ENCODE data around the gene COMT. TPM values are rescaled to one million over a fixed set of nuclear protein-coding genes. Genes with fewer than 3 reads are reported as not detected.
A peak's percentile ranks its signal among the peaks of the same experiment; 100 is the strongest.

The COMT gene
- total RNA-seq, 2 experiments from 2014 or later: 90.8 to 112 TPM

DNA sequence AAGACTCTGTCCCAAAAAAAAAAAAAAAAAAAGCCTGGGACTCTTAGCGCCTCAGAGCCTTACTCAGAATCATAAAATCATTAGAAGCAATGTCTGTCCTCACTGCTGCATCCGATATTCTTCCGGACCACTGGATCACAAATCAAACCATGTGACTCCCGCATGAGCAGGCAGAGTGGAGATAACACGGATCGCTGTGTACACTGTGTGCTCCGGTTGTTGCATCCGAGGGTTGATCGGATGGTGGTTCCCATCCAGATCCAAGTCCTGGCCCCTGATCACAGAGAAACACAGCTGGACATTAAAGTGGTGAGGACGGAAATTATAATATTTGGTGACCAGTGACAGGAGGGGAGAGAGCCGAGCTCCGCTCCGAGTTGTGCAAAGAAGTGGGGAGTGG, 9.8 kb downstream of the COMT start:
- CTCF ChIA-PET (ENCODE audit: unreplicated experiment): no interaction called here
- no TSS peak for BruUV-seq (replicated peaks)
- intact Hi-C loops (cut with micrococcal nuclease; ENCODE audit: unreplicated experiment): no loop called here

DNA sequence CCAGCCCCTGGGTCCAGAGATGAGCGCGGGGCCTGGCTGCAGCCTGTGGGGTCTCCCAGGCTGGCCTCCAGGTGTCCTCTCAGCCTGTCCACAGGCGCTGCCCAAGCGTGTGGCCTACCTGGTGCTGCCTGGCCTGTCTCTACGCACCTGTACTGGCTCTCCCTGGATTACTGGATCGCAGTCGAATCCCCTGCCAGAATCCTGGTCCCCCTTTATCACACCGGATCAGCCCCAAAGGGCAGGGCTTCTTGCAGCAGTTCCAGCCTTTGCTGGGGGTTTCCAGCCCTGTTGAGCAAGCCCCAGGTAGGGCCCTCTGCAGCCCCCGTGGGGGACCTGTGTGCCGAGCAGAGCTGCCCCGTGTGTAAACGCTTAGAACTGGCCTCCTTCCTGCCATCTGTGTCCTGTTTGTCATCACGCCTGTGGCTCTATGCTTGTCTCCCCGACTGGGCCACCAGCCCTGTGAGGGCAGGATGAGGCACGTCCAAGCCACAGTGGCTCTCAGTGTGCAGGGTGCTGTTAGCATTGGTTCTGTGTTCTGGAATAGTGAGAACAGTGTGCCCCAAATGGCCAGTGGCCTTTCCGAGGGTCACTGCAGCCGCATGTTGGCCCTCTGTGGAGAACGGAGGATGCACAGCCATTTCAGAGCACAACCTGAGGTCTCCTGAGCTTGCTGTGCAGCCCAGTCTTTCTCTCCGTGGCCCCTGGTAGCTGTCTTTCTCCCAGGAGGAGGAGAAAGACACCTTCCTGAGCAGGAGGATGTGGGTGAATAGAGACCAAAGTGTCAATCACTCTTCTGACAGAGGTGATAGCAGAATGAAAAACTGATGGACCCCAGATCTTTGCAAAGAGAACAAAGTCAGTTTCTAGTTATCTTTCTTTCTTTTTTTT, 13.9 kb downstream of the COMT start:
- Histone ChIP-seq H3K4me2 (ENCODE audit: low read length) (no peak overlapping the region), H3K4me3 (ENCODE audit: low read depth, low read length, poor library complexity, severe bottlenecking) (no peak overlapping the region), H3K79me2 (ENCODE audit: insufficient read depth, low read depth, low read length) (no peaks in the 10 kb centered on the region), H3K9me3 (ENCODE audit: low read length) (no peaks in the 10 kb centered on the region), H3K27ac (ENCODE audit: low read depth, low read length, poor library complexity, severe bottlenecking) (no peak overlapping the region), H3K4me1 (ENCODE audit: insufficient read depth, low read length, poor library complexity, severe bottlenecking) (peaks cover 8% of the 10 kb centered on the region), H2AFZ (ENCODE audit: low read length) (no peak overlapping the region), H4K20me1 (ENCODE audit: insufficient read depth, low read length) (no peaks in the 10 kb centered on the region), H3K9me2 (ENCODE audit: insufficient read depth, low read length) (no peaks in the 10 kb centered on the region), H3K36me3 (ENCODE audit: insufficient read depth, low read length) (peaks cover 17% of the 10 kb centered on the region)
- ChIA-PET POLR2A (interaction anchor here (0.6 to 0.7 kb wide), 2 partner anchors 13 to 160 kb away, joined by 3 to 6 read pairs; no protein-coding TSS in a partner anchor), CTCF (ENCODE audit: unreplicated experiment) (no interaction called here)
- no peak for TF ChIP-seq EZH2phosphoT487 (IDR thresholded peaks at IDR 0.05; ENCODE audit: borderline replicate concordance, low read depth, low read length)
- TF ChIP-seq, protein P1, sequence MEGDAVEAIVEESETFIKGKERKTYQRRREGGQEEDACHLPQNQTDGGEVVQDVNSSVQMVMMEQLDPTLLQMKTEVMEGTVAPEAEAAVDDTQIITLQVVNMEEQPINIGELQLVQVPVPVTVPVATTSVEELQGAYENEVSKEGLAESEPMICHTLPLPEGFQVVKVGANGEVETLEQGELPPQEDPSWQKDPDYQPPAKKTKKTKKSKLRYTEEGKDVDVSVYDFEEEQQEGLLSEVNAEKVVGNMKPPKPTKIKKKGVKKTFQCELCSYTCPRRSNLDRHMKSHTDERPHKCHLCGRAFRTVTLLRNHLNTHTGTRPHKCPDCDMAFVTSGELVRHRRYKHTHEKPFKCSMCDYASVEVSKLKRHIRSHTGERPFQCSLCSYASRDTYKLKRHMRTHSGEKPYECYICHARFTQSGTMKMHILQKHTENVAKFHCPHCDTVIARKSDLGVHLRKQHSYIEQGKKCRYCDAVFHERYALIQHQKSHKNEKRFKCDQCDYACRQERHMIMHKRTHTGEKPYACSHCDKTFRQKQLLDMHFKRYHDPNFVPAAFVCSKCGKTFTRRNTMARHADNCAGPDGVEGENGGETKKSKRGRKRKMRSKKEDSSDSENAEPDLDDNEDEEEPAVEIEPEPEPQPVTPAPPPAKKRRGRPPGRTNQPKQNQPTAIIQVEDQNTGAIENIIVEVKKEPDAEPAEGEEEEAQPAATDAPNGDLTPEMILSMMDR (conservative IDR thresholded peaks at IDR 0.05; ENCODE audit: low read length): no peak
- BruUV-seq (replicated peaks): no TSS peak
- DNase-seq (ENCODE audit: low spot score): no peak
- intact Hi-C loops (cut with micrococcal nuclease; ENCODE audit: unreplicated experiment): no loop called here

More for the DNA sequence above, 9.8 kb downstream of the COMT start:
- DNase-seq (ENCODE audit: low spot score): no peak
- H3K9me2 ChIP-seq (ENCODE audit: insufficient read depth, low read length): no peaks in the 10 kb centered on the region
- no peak overlapping the region for H3K4me3 ChIP-seq (ENCODE audit: low read depth, low read length, poor library complexity, severe bottlenecking)
- no peak overlapping the region for H3K4me2 ChIP-seq (ENCODE audit: low read length)
- no peak overlapping the region for H2AFZ ChIP-seq (ENCODE audit: low read length)
- H3K79me2 ChIP-seq (ENCODE audit: insufficient read depth, low read depth, low read length): peaks cover 14% of the 10 kb centered on the region; the same call in 1 of the 2 replicates
- POLR2A ChIA-PET: interaction anchor here (0.7 kb wide), 1 partner anchor 64 kb away, joined by 3 read pairs; no protein-coding TSS in a partner anchor
- H3K36me3 ChIP-seq (ENCODE audit: insufficient read depth, low read length): peaks cover 41% of the 10 kb centered on the region
- H4K20me1 ChIP-seq (ENCODE audit: insufficient read depth, low read length): no peaks in the 10 kb centered on the region
- TF ChIP-seq, protein P1 (conservative IDR thresholded peaks at IDR 0.05; ENCODE audit: low read length): no peak
- no peak for TF ChIP-seq EZH2phosphoT487 (IDR thresholded peaks at IDR 0.05; ENCODE audit: borderline replicate concordance, low read depth, low read length)
- H3K4me1 ChIP-seq (ENCODE audit: insufficient read depth, low read length, poor library complexity, severe bottlenecking): peaks cover 11% of the 10 kb centered on the region
- H3K9me3 ChIP-seq (ENCODE audit: low read length): no peaks in the 10 kb centered on the region
- H3K27ac ChIP-seq (ENCODE audit: low read depth, low read length, poor library complexity, severe bottlenecking): no peak overlapping the region

DNA sequence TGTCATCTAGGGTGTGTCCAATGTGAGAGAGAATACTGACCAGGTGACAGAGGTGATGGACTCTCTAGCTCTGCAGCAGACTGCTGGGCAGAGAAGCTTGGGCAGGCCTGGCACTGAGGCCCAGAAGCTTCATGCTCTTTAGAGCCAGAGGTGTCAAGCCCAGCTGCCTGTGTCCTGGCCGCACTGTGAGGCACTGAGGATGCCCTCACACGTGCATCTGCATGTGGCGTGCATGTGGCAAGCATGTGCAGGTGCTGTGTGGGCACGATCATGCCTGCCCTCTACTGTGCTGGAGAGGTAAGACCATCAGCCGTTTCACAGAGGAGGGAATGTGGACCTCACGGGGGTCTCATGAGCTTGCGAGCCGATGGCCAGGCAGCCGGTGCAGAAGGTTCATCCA, 15.9 kb downstream of the COMT start:
- H3K4me1 ChIP-seq (ENCODE audit: insufficient read depth, low read length, poor library complexity, severe bottlenecking): peaks cover 9% of the 10 kb centered on the region
- CTCF ChIA-PET (ENCODE audit: unreplicated experiment): interaction anchor here (0.5 kb wide), 1 partner anchor 896 kb away, joined by 3 read pairs; no protein-coding TSS in a partner anchor
- no peaks in the 10 kb centered on the region for H4K20me1 ChIP-seq (ENCODE audit: insufficient read depth, low read length)
- TF ChIP-seq EZH2phosphoT487 (IDR thresholded peaks at IDR 0.05; ENCODE audit: borderline replicate concordance, low read depth, low read length): no peak
- TF ChIP-seq, protein P1 (conservative IDR thresholded peaks at IDR 0.05; ENCODE audit: low read length): peak; percentile 57
- H3K4me3 ChIP-seq (ENCODE audit: low read depth, low read length, poor library complexity, severe bottlenecking): no peak overlapping the region
- no peak for DNase-seq (ENCODE audit: low spot score)
- intact Hi-C loops (cut with micrococcal nuclease; ENCODE audit: unreplicated experiment): no loop called here
- H3K36me3 ChIP-seq (ENCODE audit: insufficient read depth, low read length): peaks cover 13% of the 10 kb centered on the region; the same call in 1 of the 2 replicates
- no peak overlapping the region for H3K27ac ChIP-seq (ENCODE audit: low read depth, low read length, poor library complexity, severe bottlenecking)
- no peaks in the 10 kb centered on the region for H3K9me2 ChIP-seq (ENCODE audit: insufficient read depth, low read length)
- POLR2A ChIA-PET: interaction anchor here (0.5 kb wide), 1 partner anchor 164 kb away, joined by 3 read pairs; no protein-coding TSS in a partner anchor
- no TSS peak for BruUV-seq (replicated peaks)
- H3K9me3 ChIP-seq (ENCODE audit: low read length): no peaks in the 10 kb centered on the region
- no peak overlapping the region for H3K4me2 ChIP-seq (ENCODE audit: low read length)
- no peaks in the 10 kb centered on the region for H3K79me2 ChIP-seq (ENCODE audit: insufficient read depth, low read depth, low read length)
- H2AFZ ChIP-seq (ENCODE audit: low read length): no peak overlapping the region
